ENCODE results near the gene ZNF785. TPM values are rescaled to one million over a fixed set of nuclear protein-coding genes. Genes with fewer than 3 reads are reported as not detected.

The ZNF785 gene
- total and polyA plus RNA-seq, 2 experiments from 2014 or later = 4.9 to 7.1 TPM

DNA sequence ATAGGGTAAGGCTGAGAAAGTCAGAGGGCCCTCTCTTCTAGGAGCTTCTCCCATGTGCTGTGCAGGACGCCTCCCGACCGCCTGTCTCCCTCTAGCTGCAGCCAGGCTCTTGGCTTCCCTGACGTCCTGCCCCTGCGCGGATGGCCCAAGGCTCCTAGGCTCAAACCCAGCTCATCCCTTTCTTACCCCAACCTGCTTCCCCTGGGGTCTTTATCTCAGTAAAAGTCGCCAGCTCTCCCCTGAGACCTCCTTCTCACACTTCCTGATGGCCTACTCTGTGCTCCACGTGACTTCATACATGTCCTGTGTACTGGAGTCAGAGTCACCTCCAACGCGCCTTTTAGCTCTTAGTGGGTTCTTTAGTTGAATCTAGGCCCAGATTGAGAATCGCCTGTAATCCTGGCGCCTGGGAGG is 49.7 kb downstream of the ZNF785 start:
- peaks cover 23% of the 10 kb centered on the region for H3K4me1 Mint-ChIP-seq
- H3K36me3 ChIP-seq (ENCODE audit: insufficient read depth) = no peaks in the 10 kb centered on the region
- H3K27ac Mint-ChIP-seq = peak overlapping the region; percentile 96
- TF ChIP-seq CTCF (conservative IDR thresholded peaks at IDR 0.05; ENCODE audit: low read depth in 2 of 2) (peak; percentile 43 to 60), EZH2phosphoT487 (IDR thresholded peaks at IDR 0.05; ENCODE audit: unreplicated experiment) (no peak)
- H3F3A ChIP-seq (replicated peaks; ENCODE audit: low read depth) = peaks cover 24% of the 10 kb centered on the region
- H3K4me1 ChIP-seq (ENCODE audit: insufficient read depth) = peaks cover 16% of the 10 kb centered on the region
- H3K27me3 Mint-ChIP-seq (ENCODE audit: insufficient read depth, low read depth, poor library complexity) = peaks cover 13% of the 10 kb centered on the region
- peak overlapping the region; percentile 100 for H3K27ac ChIP-seq (ENCODE audit: low read depth)
- H3K4me2 ChIP-seq = peak overlapping the region; percentile 82
- peak overlapping the region; percentile 82 for H3K4me3 Mint-ChIP-seq
- DNase-seq (ENCODE audit: low spot score) = peak; percentile 87
- no peaks in the 10 kb centered on the region for H3K9me2 ChIP-seq (ENCODE audit: insufficient read depth)
- no peaks in the 10 kb centered on the region for H4K20me1 ChIP-seq (replicated peaks; ENCODE audit: insufficient read depth)
- H3K4me3 ChIP-seq = peak overlapping the region; percentile 67
- H3K36me3 Mint-ChIP-seq (ENCODE audit: low read depth) = peaks cover 26% of the 10 kb centered on the region
- peak; percentile 73 for ATAC-seq
- no peaks in the 10 kb centered on the region for H3K9me3 Mint-ChIP-seq
- H2AFZ ChIP-seq = no peak overlapping the region
- H3K27me3 ChIP-seq (ENCODE audit: insufficient read depth) = no peaks in the 10 kb centered on the region
- H3K79me2 ChIP-seq (replicated peaks; ENCODE audit: insufficient read depth) = peaks cover 6% of the 10 kb centered on the region; the same call in 1 of the 2 replicates

DNA sequence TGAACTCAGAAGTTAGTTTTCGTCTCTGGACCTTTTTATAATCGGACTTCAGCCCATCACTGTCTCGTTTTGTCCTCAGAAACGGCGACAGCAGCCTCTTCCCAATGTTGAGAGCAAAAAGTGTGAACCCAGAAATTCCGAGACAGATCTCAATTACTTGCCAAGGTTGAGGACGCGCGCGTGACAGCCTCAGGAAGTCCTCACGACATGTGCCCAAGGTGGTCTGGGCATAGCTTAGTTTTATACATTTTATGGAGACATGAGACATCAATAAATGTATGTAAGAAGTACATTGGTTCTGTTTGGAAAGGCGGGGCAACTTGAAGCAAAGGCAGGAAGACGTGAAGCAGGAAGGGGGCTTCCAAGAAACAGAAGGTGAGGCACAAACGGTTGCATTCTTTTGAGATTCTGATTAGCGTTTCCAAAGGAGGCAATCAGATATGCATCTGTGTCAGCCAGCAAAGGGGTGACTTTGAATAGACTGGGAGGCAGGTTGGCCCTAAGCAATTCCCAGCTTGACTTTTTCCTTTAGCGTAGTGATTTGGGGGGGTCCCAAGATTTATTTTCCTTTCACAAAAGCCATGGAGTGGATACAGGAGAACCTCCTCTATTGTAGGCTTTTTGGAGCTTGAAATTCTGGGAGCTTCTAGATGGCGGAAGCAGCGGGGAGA is 50.3 kb downstream of the ZNF785 start:
- Histone ChIP-seq H3K79me2 (replicated peaks; ENCODE audit: insufficient read depth) (peaks cover 6% of the 10 kb centered on the region; the same call in 1 of the 2 replicates), H3K27me3 (ENCODE audit: insufficient read depth) (no peaks in the 10 kb centered on the region), H3K27ac (ENCODE audit: low read depth) (peak overlapping the region; percentile 100), H3K4me3 (peak overlapping the region; percentile 67), H4K20me1 (replicated peaks; ENCODE audit: insufficient read depth) (no peaks in the 10 kb centered on the region), H3F3A (replicated peaks; ENCODE audit: low read depth) (peaks cover 24% of the 10 kb centered on the region), H2AFZ (peak overlapping the region; percentile 69; the same call in 1 of the 2 replicates), H3K4me1 (ENCODE audit: insufficient read depth) (peaks cover 16% of the 10 kb centered on the region), H3K4me2 (peak overlapping the region; percentile 82), H3K9me2 (ENCODE audit: insufficient read depth) (no peaks in the 10 kb centered on the region), H3K36me3 (ENCODE audit: insufficient read depth) (no peaks in the 10 kb centered on the region)
- DNase-seq (ENCODE audit: low spot score) (peak; percentile 76), ATAC-seq (peak; percentile 30)
- no peak; the same call in 1 of the 2 replicates for TF ChIP-seq ZNF331 (CRISPR knock-in tag; IDR thresholded peaks at IDR 0.05; ENCODE audit: low read depth)
- peak; percentile 63 for TF ChIP-seq POLR2AphosphoS5 (IDR thresholded peaks at IDR 0.05; ENCODE audit: low read depth)
- TF ChIP-seq ZNF462 (CRISPR knock-in tag; IDR thresholded peaks at IDR 0.05) = no peak
- no peak for TF ChIP-seq EZH2phosphoT487 (IDR thresholded peaks at IDR 0.05; ENCODE audit: unreplicated experiment)
- no peak for TF ChIP-seq JUNB (IDR thresholded peaks at IDR 0.05; ENCODE audit: unreplicated experiment)
- no peak for TF ChIP-seq STAT1 (IDR thresholded peaks at IDR 0.05; ENCODE audit: unreplicated experiment)
- TF ChIP-seq NANOG (IDR thresholded peaks at IDR 0.05; ENCODE audit: borderline replicate concordance) = no peak
- H3K27ac Mint-ChIP-seq = peak overlapping the region; percentile 96
- H3K27me3 Mint-ChIP-seq (ENCODE audit: insufficient read depth, low read depth, poor library complexity) = peaks cover 16% of the 10 kb centered on the region
- H3K36me3 Mint-ChIP-seq (ENCODE audit: low read depth) = peaks cover 29% of the 10 kb centered on the region
- H3K9me3 Mint-ChIP-seq = no peaks in the 10 kb centered on the region
- H3K4me1 Mint-ChIP-seq = peaks cover 23% of the 10 kb centered on the region
- peak overlapping the region; percentile 82 for H3K4me3 Mint-ChIP-seq
